Kidney capillary endothelial cell (primary cell): Measurements from ENCODE around the gene PPP6R2.

ENCODE experiments used
- DNase-seq: peaks from one replicate; pipeline ENCODE4 v3.0.0-alpha.2; 2018; ENCODE audit warnings: low spot score

Gene PPP6R2

GRCh38 chr22:50445071-50445879, 102.1 kb downstream of the PPP6R2 start:
- no peak for DNase-seq

GRCh38 chr22:50445880-50446707, 103.0 kb downstream of the PPP6R2 start:
- no peak for DNase-seq

- DNase-seq: no peak
Measured at GRCh38 chr22:50446708-50447575, 103.8 kb downstream of the PPP6R2 start.

GRCh38 chr22:50447576-50448551, 104.7 kb downstream of the PPP6R2 start:
- DNase-seq: no peak

- DNase-seq: no peak
Measured at GRCh38 chr22:50452649-50453048, 109.5 kb downstream of the PPP6R2 start.

GRCh38 chr22:50454556-50455075, 111.5 kb downstream of the PPP6R2 start:
- DNase-seq: no peak

- DNase-seq: no peak
Measured at GRCh38 chr22:50455201-50455600, 112.1 kb downstream of the PPP6R2 start.

- no peak for DNase-seq
Measured at GRCh38 chr22:50456026-50456425, 112.9 kb downstream of the PPP6R2 start.

- DNase-seq: no peak
Measured at GRCh38 chr22:50456466-50457234, 113.5 kb downstream of the PPP6R2 start.

- no peak for DNase-seq
Measured at GRCh38 chr22:50459016-50459415, 115.9 kb downstream of the PPP6R2 start.

GRCh38 chr22:50459496-50460140, 116.5 kb downstream of the PPP6R2 start:
- DNase-seq: no peak

GRCh38 chr22:50460938-50461337, 117.8 kb downstream of the PPP6R2 start:
- DNase-seq: no peak

- DNase-seq: no peak
Measured at GRCh38 chr22:50461536-50461935, 118.4 kb downstream of the PPP6R2 start.

GRCh38 chr22:50461979-50462540, 118.9 kb downstream of the PPP6R2 start:
- DNase-seq: no peak

- no peak for DNase-seq
Measured at GRCh38 chr22:50463188-50463900, 120.2 kb downstream of the PPP6R2 start.

GRCh38 chr22:50464451-50464850, 121.3 kb downstream of the PPP6R2 start:
- no peak for DNase-seq

GRCh38 chr22:50465066-50465930, 122.2 kb downstream of the PPP6R2 start:
- DNase-seq: no peak
